Fibroblast of mammary gland (primary cell): ENCODE measurements around the gene ARVCF.
A peak's percentile ranks its signal among the peaks of the same experiment; 100 is the strongest.

ENCODE experiments used
- DNase-seq: peaks from one replicate; pipeline ENCODE4 v3.0.0-alpha.2; 2010; ENCODE audit warnings: low read depth
- H3K4me3 ChIP-seq: 2 replicates; pipeline ENCODE4 v1.5.1; 2011; ENCODE audit warnings: low read depth, mild to moderate bottlenecking, low read length, moderate library complexity; ENCODE audit not compliant: control insufficient read depth
- CTCF ChIP-seq: conservative IDR thresholded peaks from 2 replicates; pipeline ENCODE4 v1.5.1; 2011; ENCODE audit warnings: low read depth, low read length, inconsistent platforms; ENCODE audit not compliant: control insufficient read depth, insufficient read depth

The ARVCF gene

DNA sequence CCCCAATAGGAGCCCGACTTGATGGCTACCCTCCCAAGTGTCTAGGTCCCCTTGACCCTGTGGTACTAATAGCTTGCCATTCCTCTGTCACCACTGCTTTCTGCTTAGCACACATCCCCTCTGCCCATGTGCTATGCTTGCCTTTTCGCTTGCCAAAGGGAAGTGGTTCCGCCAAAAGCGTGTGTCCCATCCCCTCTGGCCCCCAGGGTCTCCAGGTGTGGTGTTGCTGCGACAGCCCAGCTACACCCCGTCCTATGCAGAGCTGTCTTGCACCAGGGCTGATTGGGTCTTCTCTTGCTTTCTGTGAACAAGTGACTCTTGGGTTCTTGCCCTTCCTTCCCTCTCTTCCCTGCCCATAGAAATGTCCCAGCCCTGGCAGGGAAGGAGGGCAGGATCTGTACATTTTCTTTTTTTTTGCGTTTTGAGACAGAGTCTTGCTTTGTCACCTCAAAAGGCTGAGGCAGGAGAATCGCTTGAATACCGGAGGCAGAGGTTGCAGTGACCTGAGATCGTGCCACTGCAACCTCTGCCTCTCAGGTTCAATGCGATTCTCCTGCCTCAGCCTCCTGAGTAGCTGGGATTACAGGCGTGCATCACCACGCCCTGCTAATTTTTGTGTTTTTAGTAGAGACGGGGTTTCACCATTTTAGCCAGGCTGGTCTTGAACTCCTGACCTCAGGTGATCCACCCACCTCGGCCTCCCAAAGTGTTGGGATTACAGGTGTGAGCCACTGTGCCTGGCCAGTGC, 8.2 kb upstream of the ARVCF start:
- no peak for TF ChIP-seq CTCF
- H3K4me3 ChIP-seq: no peak overlapping the region
- no peak for DNase-seq

DNA sequence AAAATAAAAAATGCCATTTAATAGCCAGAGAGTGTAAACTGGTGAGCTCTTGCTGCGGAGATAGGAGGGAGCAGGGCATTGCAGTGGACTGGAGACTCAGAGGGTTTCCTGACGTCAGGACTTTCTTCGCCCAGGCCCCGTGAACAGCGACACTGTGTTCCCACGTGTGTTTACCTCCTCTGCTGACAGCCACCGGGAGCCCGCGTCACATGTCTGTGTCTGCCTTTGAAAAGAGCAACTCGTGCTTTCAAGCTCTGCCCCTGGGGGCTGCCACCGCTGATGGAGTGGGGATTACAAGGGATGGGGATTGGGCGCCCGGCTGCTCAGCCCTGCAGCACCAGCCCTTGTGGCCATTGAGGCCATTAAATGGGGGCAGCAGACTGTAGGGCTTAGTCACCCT, 7.6 kb upstream of the ARVCF start:
- no peak overlapping the region for H3K4me3 ChIP-seq
- no peak for TF ChIP-seq CTCF
- DNase-seq: no peak

DNA sequence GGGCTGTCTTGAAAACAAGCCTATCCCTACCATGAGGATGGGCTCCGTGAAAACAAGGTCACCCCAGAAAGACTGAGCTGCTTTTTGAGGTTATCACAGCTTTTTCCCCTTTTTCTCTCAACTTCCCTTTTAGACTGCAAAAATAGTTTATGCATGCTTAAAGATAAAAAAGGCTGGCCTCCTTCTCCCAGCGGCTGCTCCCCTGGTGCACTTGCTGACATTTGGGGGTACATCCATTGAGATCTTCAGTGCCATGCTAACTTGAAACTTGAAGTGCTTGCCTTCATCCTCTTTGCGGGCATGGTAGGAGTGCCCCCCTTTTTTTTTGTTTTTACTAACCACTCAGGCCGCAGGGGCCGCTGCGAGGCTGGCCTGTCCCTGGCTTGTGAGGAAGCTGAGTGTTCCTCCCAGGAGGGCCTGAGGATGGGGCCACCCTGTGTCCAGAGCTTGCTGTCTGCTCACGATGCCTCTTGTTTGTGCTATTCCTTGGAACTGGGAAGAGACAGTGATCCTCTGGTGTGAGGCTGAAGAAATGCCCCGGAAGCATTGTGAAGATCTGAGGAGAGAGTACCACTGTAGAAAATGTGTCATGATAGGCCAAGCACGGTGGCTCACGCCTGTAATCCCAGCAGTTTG, 6.5 kb upstream of the ARVCF start:
- no peak for DNase-seq
- TF ChIP-seq CTCF: no peak
- H3K4me3 ChIP-seq: no peak overlapping the region

GRCh38 chr22:20022231-20022977, 5.8 kb upstream of the ARVCF start:
- no peak overlapping the region for H3K4me3 ChIP-seq
- no peak for TF ChIP-seq CTCF
- DNase-seq: no peak

DNA sequence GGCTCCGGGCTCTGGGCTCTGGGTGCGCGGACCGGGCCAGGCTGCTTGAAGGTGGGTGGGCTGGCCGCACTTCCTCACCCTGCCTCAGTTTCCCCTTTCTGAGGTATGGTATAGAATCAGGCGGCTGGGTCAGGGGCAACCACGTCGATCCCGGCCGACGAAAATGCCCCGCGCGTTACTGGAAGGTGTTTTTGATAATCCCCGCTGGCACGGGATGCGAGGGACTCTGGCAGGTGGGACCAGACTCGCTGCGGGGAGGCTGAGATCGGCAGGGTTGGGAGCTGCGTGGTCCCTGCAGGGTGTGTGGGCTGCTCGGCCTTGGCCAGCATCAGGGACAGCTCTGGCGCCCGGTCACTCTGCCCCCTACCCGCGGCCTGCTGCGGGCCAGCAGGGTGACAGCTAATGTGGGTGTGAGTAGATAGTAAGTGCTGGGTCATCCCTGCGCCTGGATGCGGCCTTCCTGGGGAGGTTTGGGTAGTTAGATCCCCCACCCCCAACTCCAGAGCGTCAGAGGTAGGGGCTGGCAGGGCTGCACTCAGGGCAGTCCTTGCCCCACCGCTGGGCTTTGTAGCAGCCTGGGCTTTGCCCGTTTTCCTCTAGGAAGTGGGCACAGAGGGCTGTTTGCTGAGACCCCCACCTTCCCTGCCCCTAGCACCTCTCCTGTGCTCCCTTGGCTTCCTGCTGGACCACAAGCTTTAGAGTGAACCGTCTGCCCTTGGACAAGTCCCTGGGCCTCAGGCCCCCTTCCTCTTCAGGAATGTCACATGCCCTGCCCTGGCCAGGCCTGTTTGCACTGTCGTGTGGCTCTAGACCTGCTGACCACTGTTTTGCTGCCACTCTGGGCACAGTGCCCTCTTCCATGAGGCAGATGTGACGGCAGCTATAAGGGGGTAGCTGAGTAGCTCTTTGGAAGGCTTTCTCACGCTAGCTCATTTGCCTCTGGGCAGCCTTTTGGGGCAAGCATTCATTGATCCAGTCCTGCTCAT, 4.9 kb upstream of the ARVCF start:
- TF ChIP-seq CTCF: no peak
- peak overlapping the region; percentile 88 for H3K4me3 ChIP-seq
- DNase-seq: peak; percentile 64
